Measurements from ENCODE around the gene SCAMP2. TPM values are rescaled to one million over a fixed set of nuclear protein-coding genes. Genes with fewer than 3 reads are reported as not detected.
"Not testable (repeated sequence)": the region's sequence is repeated elsewhere in the genome, so short reads cannot be mapped to it uniquely, and the experiment has no call there.

The SCAMP2 gene
- total RNA-seq, 2 donors from 2014 or later, result 62.1 to 84.5 TPM

DNA sequence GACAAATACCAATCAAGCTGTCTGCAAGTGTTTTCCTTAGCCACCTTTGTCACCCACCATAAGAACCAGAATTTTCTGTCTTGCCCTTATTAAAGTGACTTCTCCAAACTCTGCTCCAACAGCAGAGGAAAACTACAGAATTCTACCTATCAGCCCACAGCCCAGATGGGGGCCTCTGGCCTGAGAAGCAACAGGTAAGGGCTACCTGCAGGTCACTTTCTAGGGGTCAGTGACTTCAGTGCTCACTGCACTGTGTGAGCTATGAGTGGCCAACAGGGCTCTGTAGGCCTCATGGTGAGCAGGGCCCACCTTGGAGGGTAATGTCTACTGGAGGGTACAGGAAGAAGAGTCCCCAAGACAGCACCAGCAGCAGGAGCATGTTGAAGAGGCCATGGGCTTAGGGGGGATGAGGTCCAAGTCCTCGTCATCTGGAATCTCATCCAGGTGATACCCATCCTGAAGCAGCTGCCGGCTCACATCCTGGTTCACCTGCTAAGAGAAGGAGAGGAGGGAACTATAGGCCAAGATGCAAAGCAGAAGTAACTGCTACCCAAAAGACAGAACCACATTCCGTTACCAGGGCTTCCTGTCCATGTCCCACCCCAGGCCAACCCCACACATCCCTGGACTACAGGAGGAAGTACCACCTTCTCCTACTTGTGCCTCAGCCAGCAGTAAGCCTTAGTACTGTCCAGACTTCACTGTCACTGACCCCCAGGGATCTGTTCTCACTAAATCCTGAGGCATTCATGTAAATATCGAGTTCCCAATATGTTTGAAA lies 29.3 kb upstream of the SCAMP2 start:
- Histone ChIP-seq H3K4me3 (no peak overlapping the region), H3K36me3 (peaks cover 42% of the 10 kb centered on the region), H3K27me3 (replicated peaks; ENCODE audit: insufficient read depth) (no peaks in the 10 kb centered on the region), H3K27ac (no peak overlapping the region), H3K4me1 (ENCODE audit: control insufficient read depth in 1 of 2, low read depth in 2 of 2) (peaks cover 17 to 32% of the 10 kb centered on the region in 2 donors), H3K9me3 (no peaks in the 10 kb centered on the region)
- TF ChIP-seq, protein P1, sequence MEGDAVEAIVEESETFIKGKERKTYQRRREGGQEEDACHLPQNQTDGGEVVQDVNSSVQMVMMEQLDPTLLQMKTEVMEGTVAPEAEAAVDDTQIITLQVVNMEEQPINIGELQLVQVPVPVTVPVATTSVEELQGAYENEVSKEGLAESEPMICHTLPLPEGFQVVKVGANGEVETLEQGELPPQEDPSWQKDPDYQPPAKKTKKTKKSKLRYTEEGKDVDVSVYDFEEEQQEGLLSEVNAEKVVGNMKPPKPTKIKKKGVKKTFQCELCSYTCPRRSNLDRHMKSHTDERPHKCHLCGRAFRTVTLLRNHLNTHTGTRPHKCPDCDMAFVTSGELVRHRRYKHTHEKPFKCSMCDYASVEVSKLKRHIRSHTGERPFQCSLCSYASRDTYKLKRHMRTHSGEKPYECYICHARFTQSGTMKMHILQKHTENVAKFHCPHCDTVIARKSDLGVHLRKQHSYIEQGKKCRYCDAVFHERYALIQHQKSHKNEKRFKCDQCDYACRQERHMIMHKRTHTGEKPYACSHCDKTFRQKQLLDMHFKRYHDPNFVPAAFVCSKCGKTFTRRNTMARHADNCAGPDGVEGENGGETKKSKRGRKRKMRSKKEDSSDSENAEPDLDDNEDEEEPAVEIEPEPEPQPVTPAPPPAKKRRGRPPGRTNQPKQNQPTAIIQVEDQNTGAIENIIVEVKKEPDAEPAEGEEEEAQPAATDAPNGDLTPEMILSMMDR (IDR thresholded peaks at IDR 0.05), result no peak
- no peak for ATAC-seq (ENCODE audit: insufficient number of reproducible peaks, low FRiP score, low read depth)
- DNase-seq (ENCODE audit: low spot score), result no peak

DNA sequence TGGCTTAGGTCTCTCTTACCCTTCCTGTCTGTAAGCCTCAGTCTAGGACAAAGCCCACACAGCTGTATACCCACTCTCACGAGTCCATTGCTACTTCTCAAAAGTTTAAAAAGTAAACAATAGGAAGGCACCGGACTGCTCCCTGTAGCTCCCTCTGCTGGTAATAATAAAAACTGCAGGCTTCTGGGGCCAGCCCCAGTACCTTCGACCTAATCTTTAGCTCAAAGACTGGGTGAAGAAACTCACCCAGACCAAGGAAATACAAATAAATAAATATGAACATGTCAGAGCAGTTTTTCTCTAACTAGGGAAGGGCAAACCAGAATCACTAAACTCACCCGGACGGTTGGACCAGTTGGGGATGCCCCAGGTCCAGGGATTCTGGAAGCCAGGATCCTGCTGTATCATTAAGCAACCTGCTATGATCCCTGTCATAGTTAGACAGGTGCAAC lies 28.5 kb upstream of the SCAMP2 start:
- no peak overlapping the region for H3K4me3 ChIP-seq
- ATAC-seq (ENCODE audit: insufficient number of reproducible peaks, low FRiP score, low read depth) (no peak), DNase-seq (ENCODE audit: low spot score) (no peak)
- TF ChIP-seq, protein P1 (IDR thresholded peaks at IDR 0.05), result peak; percentile 95
- peaks cover 42% of the 10 kb centered on the region for H3K36me3 ChIP-seq
- peaks cover 15 to 27% of the 10 kb centered on the region in 2 donors for H3K4me1 ChIP-seq (ENCODE audit: control insufficient read depth in 1 of 2, low read depth in 2 of 2)
- no peaks in the 10 kb centered on the region for H3K9me3 ChIP-seq
- H3K27me3 ChIP-seq (replicated peaks; ENCODE audit: insufficient read depth), result no peaks in the 10 kb centered on the region
- no peak overlapping the region for H3K27ac ChIP-seq

DNA sequence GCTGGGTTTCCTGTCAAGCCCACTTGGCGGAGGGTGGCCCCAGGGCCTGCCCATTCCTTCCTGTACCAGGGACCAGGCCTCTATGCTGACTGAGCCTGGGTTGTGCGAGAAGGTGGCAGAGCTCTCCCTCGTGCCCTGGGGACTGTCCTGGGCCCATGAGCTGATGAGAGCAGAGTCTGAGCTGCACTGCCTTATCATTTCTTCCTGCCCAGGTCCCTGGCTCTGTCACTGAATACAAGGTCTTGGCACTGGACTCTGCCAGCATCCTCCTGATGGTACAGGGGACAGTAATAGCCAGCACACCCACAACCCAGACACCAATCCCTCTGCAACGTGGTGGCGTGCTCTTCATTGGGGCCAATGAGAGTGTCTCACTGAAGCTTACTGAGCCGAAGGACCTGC lies 24.1 kb upstream of the SCAMP2 start:
- Histone ChIP-seq H3K9me3 (no peaks in the 10 kb centered on the region), H3K36me3 (peaks cover 26% of the 10 kb centered on the region), H3K27me3 (replicated peaks; ENCODE audit: insufficient read depth) (no peaks in the 10 kb centered on the region), H3K27ac (no peak overlapping the region), H3K4me3 (no peak overlapping the region), H3K4me1 (ENCODE audit: control insufficient read depth in 1 of 2, low read depth in 2 of 2) (peaks cover 4 to 6% of the 10 kb centered on the region in 2 donors)
- TF ChIP-seq, protein P1 (IDR thresholded peaks at IDR 0.05), result no peak
- ATAC-seq (ENCODE audit: insufficient number of reproducible peaks, low FRiP score, low read depth) (no peak), DNase-seq (ENCODE audit: low spot score) (no peak)

DNA sequence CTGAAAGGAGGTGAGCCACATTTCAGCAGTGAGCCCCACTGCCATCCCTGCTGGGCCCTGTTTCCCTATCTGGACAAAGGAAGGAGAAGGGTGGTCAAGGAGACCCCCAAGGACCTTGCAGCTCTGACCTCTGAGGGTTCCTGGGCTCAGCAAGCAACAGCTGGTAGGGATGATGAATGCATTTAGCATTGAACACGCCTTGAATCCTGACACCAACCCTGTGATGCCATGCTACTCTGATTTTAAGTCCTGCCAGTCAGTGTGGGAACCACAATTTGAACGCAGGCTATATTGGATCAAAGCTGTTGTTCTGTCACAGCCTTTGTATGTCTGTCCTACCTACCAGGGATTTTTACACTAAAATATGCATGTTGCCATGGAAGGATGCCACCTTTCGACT lies 23.2 kb upstream of the SCAMP2 start:
- H3K36me3 ChIP-seq, result peaks cover 24% of the 10 kb centered on the region
- DNase-seq (ENCODE audit: low spot score) (no peak), ATAC-seq (ENCODE audit: insufficient number of reproducible peaks, low FRiP score, low read depth) (no peak)
- H3K27me3 ChIP-seq (replicated peaks; ENCODE audit: insufficient read depth), result no peaks in the 10 kb centered on the region
- H3K4me1 ChIP-seq (ENCODE audit: control insufficient read depth in 1 of 2, low read depth in 2 of 2), result peaks cover 0 to 1% of the 10 kb centered on the region in 2 donors
- H3K9me3 ChIP-seq, result no peaks in the 10 kb centered on the region
- H3K4me3 ChIP-seq, result no peak overlapping the region
- TF ChIP-seq, protein P1 (IDR thresholded peaks at IDR 0.05), result no peak
- no peak overlapping the region for H3K27ac ChIP-seq

DNA sequence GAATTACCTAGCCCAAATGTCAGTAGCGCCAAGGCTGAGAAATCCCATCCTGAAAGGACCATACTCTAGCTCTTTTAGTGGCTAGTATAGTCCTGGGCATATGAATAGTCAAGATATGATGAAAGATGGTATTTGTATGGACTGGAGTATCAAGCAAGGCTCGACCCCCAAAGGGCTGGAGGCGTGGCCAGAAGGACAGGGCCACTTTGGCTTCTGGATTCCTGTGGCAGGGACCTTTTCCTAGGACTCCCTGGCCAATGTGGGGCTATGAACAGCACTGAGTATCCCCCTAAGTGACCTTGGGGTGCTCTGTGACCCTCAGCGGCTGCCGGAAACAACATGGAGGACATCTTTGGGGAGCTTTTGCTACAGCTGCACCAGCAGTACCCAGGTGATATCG lies 22.7 kb upstream of the SCAMP2 start:
- TF ChIP-seq, protein P1 (IDR thresholded peaks at IDR 0.05), result no peak
- Histone ChIP-seq H3K4me3 (no peak overlapping the region), H3K36me3 (peaks cover 21% of the 10 kb centered on the region), H3K4me1 (ENCODE audit: control insufficient read depth in 1 of 2, low read depth in 2 of 2) (peaks cover under 1 to 2% of the 10 kb centered on the region in 2 donors), H3K27me3 (replicated peaks; ENCODE audit: insufficient read depth) (no peaks in the 10 kb centered on the region), H3K27ac (no peak overlapping the region), H3K9me3 (no peaks in the 10 kb centered on the region)
- DNase-seq (ENCODE audit: low spot score) (no peak), ATAC-seq (ENCODE audit: insufficient number of reproducible peaks, low FRiP score, low read depth) (no peak)

DNA sequence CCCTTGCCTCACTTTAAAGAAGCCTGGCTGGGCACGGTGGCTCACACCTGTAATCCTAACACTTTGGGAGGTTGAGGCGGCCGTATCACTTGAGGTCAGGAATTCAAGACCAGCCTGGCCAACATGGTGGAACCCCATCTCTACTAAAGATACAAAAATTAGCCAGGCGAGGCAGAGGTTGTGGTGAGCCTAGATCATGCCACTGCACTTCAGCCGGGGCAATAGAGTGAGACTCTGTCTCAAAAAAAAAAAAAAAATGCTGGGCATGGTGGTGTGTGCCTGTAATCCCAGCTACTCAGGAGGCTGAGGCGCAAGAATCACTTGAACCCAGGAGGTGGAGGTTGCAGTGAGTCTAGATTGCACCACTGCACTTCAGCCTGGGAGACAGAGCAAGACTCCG lies 21.2 kb upstream of the SCAMP2 start:
- H3K27ac ChIP-seq; H3K36me3 ChIP-seq; H3K9me3 ChIP-seq; H3K4me3 ChIP-seq; ATAC-seq (ENCODE audit: insufficient number of reproducible peaks, low FRiP score, low read depth); H3K27me3 ChIP-seq (replicated peaks; ENCODE audit: insufficient read depth); DNase-seq (ENCODE audit: low spot score): not testable (repeated sequence)
- peaks cover 8 to 11% of the 10 kb centered on the region in 2 donors for H3K4me1 ChIP-seq (ENCODE audit: control insufficient read depth in 1 of 2, low read depth in 2 of 2)
